Mesothelial cell of epicardium (in vitro differentiated cells): ENCODE results near the gene SYT1. TPM values are rescaled to one million over a fixed set of nuclear protein-coding genes. Genes with fewer than 3 reads are reported as not detected.

Source experiments
- DNase-seq, 2 experiments: peaks; one replicate each; pipeline ENCODE4 v3.0.0; 2021; ENCODE audit warnings: low spot score in 2 of 2; ENCODE audit not compliant: unreplicated experiment in 2 of 2
- H3K27ac Mint-ChIP-seq: 2 replicates; pipeline ENCODE4 v1.8.0; 2021; ENCODE audit warnings: mixed read lengths
- H3K27me3 Mint-ChIP-seq: 2 replicates; pipeline ENCODE4 v1.8.0; 2021; ENCODE audit warnings: low read depth, mixed read lengths
- H3K36me3 Mint-ChIP-seq: 2 replicates; pipeline ENCODE4 v1.8.0; 2021; ENCODE audit warnings: mixed read lengths
- H3K4me1 Mint-ChIP-seq: 2 replicates; pipeline ENCODE4 v1.8.0; 2021; ENCODE audit warnings: mixed read lengths
- H3K4me3 Mint-ChIP-seq: 2 replicates; pipeline ENCODE4 v1.8.0; 2021; ENCODE audit warnings: mild to moderate bottlenecking, moderate library complexity, mixed read lengths
- H3K9me3 Mint-ChIP-seq: 2 replicates; pipeline ENCODE4 v1.8.0; 2021; ENCODE audit warnings: mixed read lengths
- total RNA-seq: library from RNA; stranded (reverse); gene quantifications from 3 replicates; pipeline ENCODE4 v1.2.1, GENCODE V29; 2021
- TF ChIP-seq, protein P1 (sequence below): fragments of 200-600 bp; sonication (generic); IDR thresholded peaks from one replicate; pipeline ENCODE4 v1.5.0; 2021; ENCODE audit warnings: antibody characterized with exemption; ENCODE audit not compliant: unreplicated experiment

SYT1 gene
- total RNA-seq, 1 donor from 2014 or later = 13.6 TPM

DNA sequence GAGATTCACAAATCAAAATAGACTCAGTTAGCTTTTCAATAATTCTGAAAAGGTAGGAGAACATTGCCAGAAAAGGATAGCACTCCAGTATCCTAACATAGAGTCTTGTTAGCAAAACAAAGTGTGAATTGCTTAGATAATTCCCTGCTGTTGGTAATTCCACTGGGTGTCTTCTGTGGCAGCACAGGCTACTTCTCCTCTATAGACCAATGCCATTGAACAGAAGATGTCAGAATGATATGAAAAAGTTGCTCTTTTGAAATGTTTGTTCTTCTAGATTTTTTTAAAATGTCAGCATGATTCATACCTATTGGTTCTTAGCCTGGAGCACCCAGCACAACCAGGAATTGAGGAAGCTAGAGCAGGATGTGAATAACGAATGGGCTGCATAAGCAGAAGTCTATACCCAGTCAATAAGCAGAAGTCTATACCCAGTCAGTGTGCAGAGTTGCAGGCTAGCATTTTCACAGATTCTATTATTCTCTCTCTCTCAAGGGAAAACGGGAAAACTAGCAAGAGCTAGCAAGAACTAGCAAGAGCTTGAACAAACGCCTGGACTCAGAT, 112.8 kb downstream of the SYT1 start:
- DNase-seq = no peak
- Mint-ChIP-seq H3K4me1 (peaks cover 2% of the 10 kb centered on the region), H3K4me3 (no peak overlapping the region), H3K9me3 (no peaks in the 10 kb centered on the region), H3K27ac (no peak overlapping the region), H3K27me3 (no peaks in the 10 kb centered on the region), H3K36me3 (no peaks in the 10 kb centered on the region)
- TF ChIP-seq, protein P1, sequence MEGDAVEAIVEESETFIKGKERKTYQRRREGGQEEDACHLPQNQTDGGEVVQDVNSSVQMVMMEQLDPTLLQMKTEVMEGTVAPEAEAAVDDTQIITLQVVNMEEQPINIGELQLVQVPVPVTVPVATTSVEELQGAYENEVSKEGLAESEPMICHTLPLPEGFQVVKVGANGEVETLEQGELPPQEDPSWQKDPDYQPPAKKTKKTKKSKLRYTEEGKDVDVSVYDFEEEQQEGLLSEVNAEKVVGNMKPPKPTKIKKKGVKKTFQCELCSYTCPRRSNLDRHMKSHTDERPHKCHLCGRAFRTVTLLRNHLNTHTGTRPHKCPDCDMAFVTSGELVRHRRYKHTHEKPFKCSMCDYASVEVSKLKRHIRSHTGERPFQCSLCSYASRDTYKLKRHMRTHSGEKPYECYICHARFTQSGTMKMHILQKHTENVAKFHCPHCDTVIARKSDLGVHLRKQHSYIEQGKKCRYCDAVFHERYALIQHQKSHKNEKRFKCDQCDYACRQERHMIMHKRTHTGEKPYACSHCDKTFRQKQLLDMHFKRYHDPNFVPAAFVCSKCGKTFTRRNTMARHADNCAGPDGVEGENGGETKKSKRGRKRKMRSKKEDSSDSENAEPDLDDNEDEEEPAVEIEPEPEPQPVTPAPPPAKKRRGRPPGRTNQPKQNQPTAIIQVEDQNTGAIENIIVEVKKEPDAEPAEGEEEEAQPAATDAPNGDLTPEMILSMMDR = no peak

DNA sequence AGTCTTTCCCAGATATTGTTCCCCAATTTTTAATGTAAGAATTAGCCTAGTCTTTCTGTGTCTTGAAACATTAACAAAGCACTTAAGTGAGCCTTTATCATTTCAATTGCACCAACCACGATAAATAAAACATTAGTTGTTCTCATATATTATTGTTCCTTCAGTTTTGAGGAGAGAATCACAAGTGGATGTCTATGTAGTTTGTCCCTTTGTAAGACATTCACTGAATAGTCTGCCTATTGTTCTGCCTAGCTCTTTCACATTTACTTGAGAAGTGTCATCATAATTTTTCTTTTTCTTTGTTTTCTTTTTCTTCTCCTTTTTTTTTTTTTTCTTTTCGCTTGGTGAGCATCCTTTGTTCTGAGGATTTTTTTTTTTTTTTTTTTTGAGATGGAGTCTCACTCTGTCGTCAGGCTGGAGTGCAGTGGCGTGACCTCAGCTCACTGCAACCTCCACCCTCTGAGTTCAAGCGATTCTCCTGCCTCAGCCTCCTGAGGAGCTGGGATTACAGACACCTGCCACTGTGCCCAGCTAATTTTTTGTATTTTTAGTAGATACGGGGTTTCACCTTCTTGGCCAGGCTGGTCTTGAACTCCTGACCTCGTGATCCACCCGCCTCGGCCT, 129.7 kb downstream of the SYT1 start:
- no peaks in the 10 kb centered on the region for H3K27me3 Mint-ChIP-seq
- no peaks in the 10 kb centered on the region for H3K9me3 Mint-ChIP-seq
- no peaks in the 10 kb centered on the region for H3K4me1 Mint-ChIP-seq
- DNase-seq = no peak
- TF ChIP-seq, protein P1 = no peak
- H3K4me3 Mint-ChIP-seq = no peak overlapping the region
- no peaks in the 10 kb centered on the region for H3K36me3 Mint-ChIP-seq
- H3K27ac Mint-ChIP-seq = no peak overlapping the region

GRCh38 chr12:79000501-79000900, 135.9 kb downstream of the SYT1 start:
- Mint-ChIP-seq H3K27me3 (no peaks in the 10 kb centered on the region), H3K9me3 (no peaks in the 10 kb centered on the region), H3K4me1 (no peaks in the 10 kb centered on the region), H3K36me3 (no peaks in the 10 kb centered on the region), H3K27ac (no peak overlapping the region), H3K4me3 (no peak overlapping the region)
- TF ChIP-seq, protein P1 = no peak
- no peak for DNase-seq

GRCh38 chr12:79001404-79001803, 136.8 kb downstream of the SYT1 start:
- DNase-seq = no peak
- Mint-ChIP-seq H3K4me1 (no peaks in the 10 kb centered on the region), H3K36me3 (no peaks in the 10 kb centered on the region), H3K9me3 (no peaks in the 10 kb centered on the region), H3K27me3 (no peaks in the 10 kb centered on the region), H3K4me3 (no peak overlapping the region), H3K27ac (no peak overlapping the region)
- TF ChIP-seq, protein P1 = no peak

GRCh38 chr12:79006306-79006705, 141.7 kb downstream of the SYT1 start:
- DNase-seq = no peak
- H3K36me3 Mint-ChIP-seq = no peaks in the 10 kb centered on the region
- H3K27me3 Mint-ChIP-seq = no peaks in the 10 kb centered on the region
- H3K9me3 Mint-ChIP-seq = no peaks in the 10 kb centered on the region
- H3K4me3 Mint-ChIP-seq = no peak overlapping the region
- no peaks in the 10 kb centered on the region for H3K4me1 Mint-ChIP-seq
- TF ChIP-seq, protein P1 = no peak
- H3K27ac Mint-ChIP-seq = no peak overlapping the region
